GM12892 (cell line): Measurements from ENCODE around the gene SLC4A4.

Experiments used
- POLR2A ChIP-seq: IDR thresholded peaks from 2 replicates; pipeline ENCODE4 v1.6.1; 2011; ENCODE audit warnings: low read depth, low read length, control low read depth
- POLR2AphosphoS5 ChIP-seq: IDR thresholded peaks from 2 replicates; pipeline ENCODE4 v1.6.1; 2011; ENCODE audit warnings: low read depth, low read length, control low read depth
- TAF1 ChIP-seq: IDR thresholded peaks from 2 replicates; pipeline ENCODE4 v1.6.1; 2011; ENCODE audit warnings: low read depth, mild to moderate bottlenecking, control low read depth, low read length, borderline replicate concordance

GRCh38 chr4:71533121-71533520 lies 194.3 kb downstream of the SLC4A4 start:
- TF ChIP-seq POLR2A = no peak
- TF ChIP-seq POLR2AphosphoS5 = no peak
- no peak for TF ChIP-seq TAF1
